Liver (tissue), 9 donors: ENCODE measurements around the gene DYNC1H1. TPM values are rescaled to one million over a fixed set of nuclear protein-coding genes. Genes with fewer than 3 reads are reported as not detected.
A peak's percentile ranks its signal among the peaks of the same experiment; 100 is the strongest.

Source experiments
- DNase-seq: peaks from one replicate; pipeline ENCODE4 v3.0.0-alpha.2; 2017; ENCODE audit warnings: low spot score
- H3K27ac ChIP-seq, 2 donors: one replicate each; pipeline ENCODE4 v1.7.0; 2013; ENCODE audit warnings: inconsistent platforms in 2 of 2, low read length in 2 of 2, control low read depth in 1 of 2, low read depth in 1 of 2, mild to moderate bottlenecking in 1 of 2
- H3K27me3 ChIP-seq, 4 donors: one replicate each; pipeline versions ENCODE4 v1.6.1 to v1.7.0; 2013; ENCODE audit warnings: low read length in 3 of 4, inconsistent platforms in 1 of 4, mild to moderate bottlenecking in 1 of 4, moderate library complexity in 1 of 4; ENCODE audit not compliant: control insufficient read depth in 4 of 4, insufficient read depth in 4 of 4
- H3K36me3 ChIP-seq, 4 donors: one replicate each; pipeline versions ENCODE4 v1.6.1 to v1.7.0; 2013; ENCODE audit warnings: low read length in 3 of 4, mild to moderate bottlenecking in 3 of 4, low read depth in 1 of 4, moderate library complexity in 1 of 4; ENCODE audit not compliant: control insufficient read depth in 4 of 4, insufficient read depth in 3 of 4
- H3K4me1 ChIP-seq, 4 donors: one replicate each; pipeline versions ENCODE4 v1.6.1 to v1.7.0; 2013; ENCODE audit warnings: low read length in 3 of 4, mild to moderate bottlenecking in 3 of 4, moderate library complexity in 1 of 4; ENCODE audit not compliant: control insufficient read depth in 4 of 4, insufficient read depth in 4 of 4
- H3K4me3 ChIP-seq, 3 donors: one replicate each; pipeline versions ENCODE4 v1.6.1 to v1.7.0; 2013; ENCODE audit warnings: low read length in 3 of 3, control low read depth in 1 of 3, low read depth in 1 of 3, mild to moderate bottlenecking in 1 of 3
- H3K9ac ChIP-seq, 2 donors: one replicate each; pipeline ENCODE4 v1.7.0; 2013; ENCODE audit warnings: low read length in 2 of 2, mild to moderate bottlenecking in 2 of 2, moderate library complexity in 2 of 2, control low read depth in 1 of 2, low read depth in 1 of 2
- H3K9me3 ChIP-seq, 4 donors: one replicate each; pipeline versions ENCODE4 v1.6.1 to v1.7.0; 2013; ENCODE audit warnings: low read length in 3 of 4; ENCODE audit not compliant: control insufficient read depth in 4 of 4
- EGR1 ChIP-seq, 2 donors: IDR thresholded peaks; 2 replicates each; pipeline ENCODE4 v1.6.1; 2016 to 2018; ENCODE audit warnings: antibody characterized with exemption in 2 of 2, low read depth in 2 of 2
- FOXA1 ChIP-seq: IDR thresholded peaks from 2 replicates; pipeline ENCODE4 v1.6.1; 2016; ENCODE audit warnings: antibody characterized with exemption
- FOXA2 ChIP-seq: IDR thresholded peaks from 2 replicates; pipeline ENCODE4 v1.6.1; 2016; ENCODE audit warnings: antibody characterized with exemption
- GABPA ChIP-seq, 2 donors: IDR thresholded peaks in 1 of 2; conservative IDR thresholded peaks in 1 of 2; 2 replicates each; pipeline ENCODE4 v1.6.1; 2016; ENCODE audit warnings: antibody characterized with exemption in 2 of 2, mild to moderate bottlenecking in 1 of 2, moderate library complexity in 1 of 2
- HNF4A ChIP-seq, 2 donors: conservative IDR thresholded peaks; 2 replicates each; pipeline ENCODE4 v1.6.1; 2016; ENCODE audit warnings: antibody characterized with exemption in 2 of 2, mild to moderate bottlenecking in 2 of 2
- HNF4G ChIP-seq: IDR thresholded peaks from 2 replicates; pipeline ENCODE4 v1.6.1; 2016; ENCODE audit warnings: antibody characterized with exemption
- RAD21 ChIP-seq, 2 donors: IDR thresholded peaks; 2 replicates each; pipeline ENCODE4 v1.6.1; 2016; ENCODE audit warnings: antibody characterized with exemption in 2 of 2, mild to moderate bottlenecking in 2 of 2
- RXRA ChIP-seq, 2 donors: IDR thresholded peaks; 2 replicates each; pipeline ENCODE4 v1.6.1; 2017 to 2018; ENCODE audit warnings: antibody characterized with exemption in 2 of 2, mild to moderate bottlenecking in 1 of 2
- SP1 ChIP-seq: IDR thresholded peaks from 2 replicates; pipeline ENCODE4 v1.6.1; 2018; ENCODE audit warnings: antibody characterized with exemption, mild to moderate bottlenecking
- TAF1 ChIP-seq: conservative IDR thresholded peaks from 2 replicates; pipeline ENCODE4 v1.6.1; 2016; ENCODE audit warnings: antibody characterized with exemption, mild to moderate bottlenecking
- YY1 ChIP-seq: IDR thresholded peaks from 2 replicates; pipeline ENCODE4 v1.6.1; 2016; ENCODE audit warnings: antibody characterized with exemption, mild to moderate bottlenecking
- WGBS: extraction: QIAGEN DNeasy Blood & Tissue Kit; methylation state at CpG from one replicate; pipeline ENCODE4 v1.1.7; 2013; 5-methylcytosine and 5-hydroxymethylcytosine counted together
- polyA plus RNA-seq, 2 donors: library from polyadenylated mRNA; stranded (reverse) in 1 of 2; unstranded in 1 of 2; fragments of 200-250 nt in 1 of 2; fragments of >200 nt in 1 of 2; fragmentation: Nextera tagmentation in 1 of 2; extraction: Ambion mirVana in 1 of 2; gene quantifications; one replicate each; pipeline versions ENCODE4 v1.2.1 to v1.2.3, GENCODE V29; 2013 to 2015
- total RNA-seq, 2 donors: library from RNA; depleted of rRNA; stranded (reverse); fragments of >200 nt; gene quantifications; one replicate each; pipeline ENCODE4 v1.2.3, GENCODE V29; 2014
- TF ChIP-seq, protein P1 (sequence below): fragments of 150-350 bp; IDR thresholded peaks from 2 replicates; pipeline ENCODE4 v1.5.1; 2017; ENCODE audit warnings: improper control_type of control experiment, low read depth, low read length; ENCODE audit not compliant: missing input control
- TF ChIP-seq, protein P2 (sequence below): IDR thresholded peaks from 2 replicates; pipeline ENCODE4 v1.6.1; 2016; ENCODE audit warnings: antibody characterized with exemption, mild to moderate bottlenecking
- TF ChIP-seq, protein P3 (sequence below): IDR thresholded peaks from 2 replicates; pipeline ENCODE4 v1.6.1; 2016; ENCODE audit warnings: antibody characterized with exemption
- donor health status: healthy.
- donor health status: healthy.
- donor health status: healthy.
- donor health status: healthy.
- donor health status: healthy.

DYNC1H1 gene
- total and polyA plus RNA-seq, 4 donors: 50.3 to 201 (median 82.6) TPM

DNA sequence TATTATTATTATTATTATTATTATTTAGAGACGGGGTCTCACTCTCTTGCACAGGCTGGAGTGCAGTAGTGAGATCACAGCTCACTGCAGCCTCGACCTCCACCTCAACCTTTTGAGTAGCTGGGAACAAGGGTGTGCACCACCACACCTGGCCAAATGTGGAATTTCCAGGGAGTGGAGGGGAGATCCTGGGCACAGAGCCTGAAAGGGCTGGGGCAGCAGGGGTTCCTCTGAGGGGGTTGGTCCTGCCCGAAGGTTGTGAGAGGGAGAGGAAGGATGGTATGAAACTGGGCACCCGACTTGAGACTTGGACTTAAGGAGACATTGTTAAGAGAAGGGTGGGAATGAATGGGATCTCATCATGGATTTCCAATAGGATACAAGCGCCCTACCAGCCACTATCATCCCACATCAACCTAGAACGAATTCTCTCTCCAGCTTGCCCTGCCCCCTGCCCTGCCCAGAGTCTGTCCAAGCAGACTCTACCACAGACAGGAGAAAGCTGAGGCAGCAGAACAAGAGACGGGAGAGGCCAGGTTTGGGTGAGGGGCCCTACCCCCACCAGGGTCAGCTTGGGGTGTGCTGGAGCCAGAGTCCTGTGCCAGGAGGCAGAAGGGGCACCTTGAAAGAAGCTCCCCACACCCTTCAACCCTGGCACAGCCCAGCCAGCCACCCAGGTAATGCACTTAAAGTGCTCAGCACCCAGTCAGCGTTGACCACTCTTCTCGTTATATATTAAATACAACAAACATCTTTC lies 2.4 kb upstream of the DYNC1H1 start:
- Histone ChIP-seq H3K9me3 (no peaks in the 10 kb centered on the region), H3K27ac (no peak overlapping the region), H3K4me1 (peaks cover 4 to 19% (median 15%) of the 10 kb centered on the region in 4 donors), H3K4me3 (no peak overlapping the region), H3K9ac (peak overlapping the region in 1 of 2 donors; percentile 31), H3K27me3 (no peaks in the 10 kb centered on the region), H3K36me3 (no peaks in the 10 kb centered on the region)
- no peak for TF ChIP-seq FOXA1
- WGBS: 86% methylated on average over 9 of the region's 9 CpGs
- DNase-seq: no peak

DNA sequence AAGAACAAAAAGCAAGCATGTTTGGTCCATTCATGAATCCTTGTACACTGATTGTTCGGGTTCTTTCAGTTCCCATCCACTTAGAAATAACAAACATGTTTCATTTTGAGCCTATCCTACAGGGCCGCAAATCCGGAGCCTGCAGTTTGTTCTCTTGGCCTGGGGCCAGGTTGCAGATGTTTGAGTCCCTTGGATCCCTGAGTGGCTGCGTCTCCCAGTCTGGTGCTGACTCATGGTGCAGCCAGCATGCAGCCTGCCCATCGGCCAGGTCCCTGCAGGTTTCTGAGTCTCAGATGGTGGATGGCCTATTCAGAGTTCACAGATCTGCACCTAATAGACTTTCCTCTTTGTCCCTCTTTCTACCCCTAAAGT lies 1.9 kb upstream of the DYNC1H1 start:
- Histone ChIP-seq H3K9ac (peak overlapping the region in 1 of 2 donors; percentile 31), H3K4me1 (peaks cover 4 to 19% (median 15%) of the 10 kb centered on the region in 4 donors), H3K27me3 (no peaks in the 10 kb centered on the region), H3K27ac (no peak overlapping the region), H3K4me3 (no peak overlapping the region), H3K9me3 (no peaks in the 10 kb centered on the region), H3K36me3 (no peaks in the 10 kb centered on the region)
- TF ChIP-seq SP1: no peak
- no peak for TF ChIP-seq RAD21 (IDR thresholded peaks at IDR 0.05)
- TF ChIP-seq, protein P1, sequence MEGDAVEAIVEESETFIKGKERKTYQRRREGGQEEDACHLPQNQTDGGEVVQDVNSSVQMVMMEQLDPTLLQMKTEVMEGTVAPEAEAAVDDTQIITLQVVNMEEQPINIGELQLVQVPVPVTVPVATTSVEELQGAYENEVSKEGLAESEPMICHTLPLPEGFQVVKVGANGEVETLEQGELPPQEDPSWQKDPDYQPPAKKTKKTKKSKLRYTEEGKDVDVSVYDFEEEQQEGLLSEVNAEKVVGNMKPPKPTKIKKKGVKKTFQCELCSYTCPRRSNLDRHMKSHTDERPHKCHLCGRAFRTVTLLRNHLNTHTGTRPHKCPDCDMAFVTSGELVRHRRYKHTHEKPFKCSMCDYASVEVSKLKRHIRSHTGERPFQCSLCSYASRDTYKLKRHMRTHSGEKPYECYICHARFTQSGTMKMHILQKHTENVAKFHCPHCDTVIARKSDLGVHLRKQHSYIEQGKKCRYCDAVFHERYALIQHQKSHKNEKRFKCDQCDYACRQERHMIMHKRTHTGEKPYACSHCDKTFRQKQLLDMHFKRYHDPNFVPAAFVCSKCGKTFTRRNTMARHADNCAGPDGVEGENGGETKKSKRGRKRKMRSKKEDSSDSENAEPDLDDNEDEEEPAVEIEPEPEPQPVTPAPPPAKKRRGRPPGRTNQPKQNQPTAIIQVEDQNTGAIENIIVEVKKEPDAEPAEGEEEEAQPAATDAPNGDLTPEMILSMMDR: no peak
- TF ChIP-seq, protein P2, sequence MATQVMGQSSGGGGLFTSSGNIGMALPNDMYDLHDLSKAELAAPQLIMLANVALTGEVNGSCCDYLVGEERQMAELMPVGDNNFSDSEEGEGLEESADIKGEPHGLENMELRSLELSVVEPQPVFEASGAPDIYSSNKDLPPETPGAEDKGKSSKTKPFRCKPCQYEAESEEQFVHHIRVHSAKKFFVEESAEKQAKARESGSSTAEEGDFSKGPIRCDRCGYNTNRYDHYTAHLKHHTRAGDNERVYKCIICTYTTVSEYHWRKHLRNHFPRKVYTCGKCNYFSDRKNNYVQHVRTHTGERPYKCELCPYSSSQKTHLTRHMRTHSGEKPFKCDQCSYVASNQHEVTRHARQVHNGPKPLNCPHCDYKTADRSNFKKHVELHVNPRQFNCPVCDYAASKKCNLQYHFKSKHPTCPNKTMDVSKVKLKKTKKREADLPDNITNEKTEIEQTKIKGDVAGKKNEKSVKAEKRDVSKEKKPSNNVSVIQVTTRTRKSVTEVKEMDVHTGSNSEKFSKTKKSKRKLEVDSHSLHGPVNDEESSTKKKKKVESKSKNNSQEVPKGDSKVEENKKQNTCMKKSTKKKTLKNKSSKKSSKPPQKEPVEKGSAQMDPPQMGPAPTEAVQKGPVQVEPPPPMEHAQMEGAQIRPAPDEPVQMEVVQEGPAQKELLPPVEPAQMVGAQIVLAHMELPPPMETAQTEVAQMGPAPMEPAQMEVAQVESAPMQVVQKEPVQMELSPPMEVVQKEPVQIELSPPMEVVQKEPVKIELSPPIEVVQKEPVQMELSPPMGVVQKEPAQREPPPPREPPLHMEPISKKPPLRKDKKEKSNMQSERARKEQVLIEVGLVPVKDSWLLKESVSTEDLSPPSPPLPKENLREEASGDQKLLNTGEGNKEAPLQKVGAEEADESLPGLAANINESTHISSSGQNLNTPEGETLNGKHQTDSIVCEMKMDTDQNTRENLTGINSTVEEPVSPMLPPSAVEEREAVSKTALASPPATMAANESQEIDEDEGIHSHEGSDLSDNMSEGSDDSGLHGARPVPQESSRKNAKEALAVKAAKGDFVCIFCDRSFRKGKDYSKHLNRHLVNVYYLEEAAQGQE: no peak
- TF ChIP-seq TAF1: no peak
- TF ChIP-seq, protein P3, sequence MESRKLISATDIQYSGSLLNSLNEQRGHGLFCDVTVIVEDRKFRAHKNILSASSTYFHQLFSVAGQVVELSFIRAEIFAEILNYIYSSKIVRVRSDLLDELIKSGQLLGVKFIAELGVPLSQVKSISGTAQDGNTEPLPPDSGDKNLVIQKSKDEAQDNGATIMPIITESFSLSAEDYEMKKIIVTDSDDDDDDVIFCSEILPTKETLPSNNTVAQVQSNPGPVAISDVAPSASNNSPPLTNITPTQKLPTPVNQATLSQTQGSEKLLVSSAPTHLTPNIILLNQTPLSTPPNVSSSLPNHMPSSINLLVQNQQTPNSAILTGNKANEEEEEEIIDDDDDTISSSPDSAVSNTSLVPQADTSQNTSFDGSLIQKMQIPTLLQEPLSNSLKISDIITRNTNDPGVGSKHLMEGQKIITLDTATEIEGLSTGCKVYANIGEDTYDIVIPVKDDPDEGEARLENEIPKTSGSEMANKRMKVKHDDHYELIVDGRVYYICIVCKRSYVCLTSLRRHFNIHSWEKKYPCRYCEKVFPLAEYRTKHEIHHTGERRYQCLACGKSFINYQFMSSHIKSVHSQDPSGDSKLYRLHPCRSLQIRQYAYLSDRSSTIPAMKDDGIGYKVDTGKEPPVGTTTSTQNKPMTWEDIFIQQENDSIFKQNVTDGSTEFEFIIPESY: no peak
- no peak for DNase-seq
- 40% methylated on average over 5 of the region's 5 CpGs for WGBS

DNA sequence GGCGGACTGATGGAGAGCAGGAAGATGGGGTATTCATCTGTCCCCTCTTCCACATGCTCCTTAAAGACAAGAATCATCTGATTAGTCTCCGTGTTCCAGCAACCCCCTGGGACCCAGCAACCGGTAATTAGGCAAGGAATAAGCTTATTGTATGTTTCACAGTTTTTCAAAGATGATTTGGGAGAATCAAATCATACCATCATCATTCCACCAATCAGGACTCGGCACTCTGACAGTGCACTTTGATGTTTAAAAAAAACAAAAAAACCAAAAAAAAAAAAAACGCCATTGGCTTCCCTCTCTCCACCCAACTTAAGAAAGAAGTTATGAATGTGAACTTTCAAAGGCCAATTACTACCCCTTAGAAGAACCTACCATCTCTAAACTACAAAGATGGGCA lies 1.3 kb upstream of the DYNC1H1 start:
- Histone ChIP-seq H3K9me3 (no peaks in the 10 kb centered on the region), H3K9ac (no peak overlapping the region), H3K4me1 (peaks cover 6 to 19% (median 15%) of the 10 kb centered on the region in 4 donors), H3K4me3 (no peak overlapping the region), H3K27ac (no peak overlapping the region), H3K27me3 (no peaks in the 10 kb centered on the region), H3K36me3 (no peaks in the 10 kb centered on the region)
- WGBS: 88% methylated on average over 5 of the region's 5 CpGs
- DNase-seq: no peak
- TF ChIP-seq RXRA (IDR thresholded peaks at IDR 0.05) (no peak), GABPA (IDR thresholded peaks at IDR 0.05 in 1 of 2, conservative IDR thresholded peaks at IDR 0.05 in 1 of 2) (no peak), FOXA1 (no peak), EGR1 (IDR thresholded peaks at IDR 0.05; ENCODE audit: low read depth in 2 of 2) (no peak), HNF4G (no peak), FOXA2 (no peak), TAF1 (no peak), YY1 (no peak), HNF4A (conservative IDR thresholded peaks at IDR 0.05) (no peak)
- TF ChIP-seq, protein P3: no peak
- TF ChIP-seq, protein P1: no peak
